ENCODE measurements around the gene RPS3.

The RPS3 gene

DNA sequence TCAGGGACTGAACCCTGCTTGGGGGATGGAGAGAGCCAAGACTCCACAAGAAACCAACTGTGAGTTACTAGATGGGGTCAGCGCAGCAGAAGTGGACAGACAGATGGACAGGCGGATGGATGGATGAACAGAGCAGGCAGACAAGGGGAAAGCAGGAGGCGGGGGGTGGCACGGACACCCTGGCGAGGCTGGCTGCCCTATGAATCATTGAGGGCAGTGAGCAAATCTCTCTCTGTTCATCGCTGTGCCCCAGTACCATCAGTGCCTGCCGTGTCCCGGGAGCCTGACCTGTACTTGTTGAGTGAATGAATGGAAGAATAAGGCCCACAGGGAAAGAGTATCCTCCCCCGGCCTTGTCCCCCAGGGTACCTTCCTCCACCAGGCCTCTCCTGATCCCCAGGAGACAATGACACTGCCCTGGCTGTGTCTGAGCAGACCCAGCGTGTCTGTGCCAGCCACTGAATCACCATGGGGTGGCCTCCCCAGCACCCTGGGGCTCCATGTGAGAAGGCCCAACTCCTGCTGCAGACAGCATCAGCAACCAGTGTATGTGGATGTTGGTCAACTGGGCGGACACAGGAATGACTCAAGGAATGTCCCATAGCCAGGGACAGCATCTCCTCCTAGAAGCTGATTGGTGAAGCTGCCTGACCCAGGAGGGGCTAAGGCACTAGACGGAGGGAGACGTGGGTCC is 38.8 kb downstream of the RPS3 start:
- no peak for DNase-seq

DNA sequence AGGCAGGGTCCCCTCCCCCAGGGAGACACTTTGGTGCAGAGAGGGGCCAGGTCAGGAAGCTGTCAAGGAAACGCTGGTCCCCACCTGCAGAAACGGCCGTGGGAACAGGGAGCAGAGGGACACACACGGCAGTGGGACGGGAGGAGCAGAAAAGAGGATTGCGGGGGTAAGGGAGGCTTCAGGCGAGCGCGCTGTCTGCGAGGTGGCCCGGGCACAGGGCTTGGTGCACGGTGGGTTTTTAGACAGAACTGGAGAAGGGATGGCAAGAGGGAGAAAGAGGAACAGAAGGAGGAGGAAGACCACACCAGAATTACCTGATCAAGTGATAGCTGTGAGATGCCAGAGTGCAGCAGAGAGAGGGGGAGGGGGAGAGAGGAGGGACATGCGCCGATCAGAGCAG is 39.7 kb downstream of the RPS3 start:
- DNase-seq: no peak

GRCh38 chr11:75439495-75440120 is 40.3 kb downstream of the RPS3 start:
- no peak for DNase-seq

- no peak for DNase-seq
These were observed 41.9 kb downstream of the RPS3 start for GRCh38 chr11:75440960-75441803.

- DNase-seq: no peak
These were observed 42.5 kb downstream of the RPS3 start for GRCh38 chr11:75441804-75442132.

DNA sequence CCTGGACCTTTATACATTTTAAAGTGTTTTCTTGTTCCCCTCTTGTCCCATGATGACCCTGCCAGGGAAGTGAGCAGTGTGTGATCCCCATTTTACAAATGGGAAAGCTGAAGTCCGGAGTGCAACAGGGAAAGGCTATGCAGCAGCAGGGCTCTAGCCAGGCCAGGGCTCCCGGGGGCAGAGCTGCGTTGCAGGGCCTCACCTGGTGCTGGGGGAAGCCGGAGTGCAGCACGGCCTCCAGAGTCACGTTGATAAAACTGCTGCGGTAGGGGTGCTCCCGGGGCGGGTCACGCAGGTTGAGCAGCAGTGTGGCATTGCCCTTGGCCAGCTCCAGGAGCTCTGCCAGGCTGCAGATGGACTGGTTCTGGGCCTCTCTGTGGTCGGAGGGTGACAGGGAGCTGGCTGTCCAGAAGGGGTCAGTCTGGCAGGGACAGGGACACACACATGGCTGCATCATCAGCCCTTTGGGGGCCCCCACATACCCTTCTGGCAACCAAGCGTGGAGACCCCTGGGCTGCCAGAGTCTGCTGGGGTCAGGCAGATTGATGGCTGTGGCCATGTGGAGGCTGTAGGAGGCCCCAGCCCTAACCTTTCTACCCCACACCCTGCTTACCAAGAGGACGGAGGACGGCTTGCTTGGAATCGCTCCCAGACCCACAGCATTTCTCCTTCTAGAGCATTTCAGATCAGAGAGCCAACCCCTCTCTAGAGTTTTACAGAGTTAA is 43.0 kb downstream of the RPS3 start:
- DNase-seq: no peak

GRCh38 chr11:75443043-75443442 is 43.7 kb downstream of the RPS3 start:
- no peak for DNase-seq

DNA sequence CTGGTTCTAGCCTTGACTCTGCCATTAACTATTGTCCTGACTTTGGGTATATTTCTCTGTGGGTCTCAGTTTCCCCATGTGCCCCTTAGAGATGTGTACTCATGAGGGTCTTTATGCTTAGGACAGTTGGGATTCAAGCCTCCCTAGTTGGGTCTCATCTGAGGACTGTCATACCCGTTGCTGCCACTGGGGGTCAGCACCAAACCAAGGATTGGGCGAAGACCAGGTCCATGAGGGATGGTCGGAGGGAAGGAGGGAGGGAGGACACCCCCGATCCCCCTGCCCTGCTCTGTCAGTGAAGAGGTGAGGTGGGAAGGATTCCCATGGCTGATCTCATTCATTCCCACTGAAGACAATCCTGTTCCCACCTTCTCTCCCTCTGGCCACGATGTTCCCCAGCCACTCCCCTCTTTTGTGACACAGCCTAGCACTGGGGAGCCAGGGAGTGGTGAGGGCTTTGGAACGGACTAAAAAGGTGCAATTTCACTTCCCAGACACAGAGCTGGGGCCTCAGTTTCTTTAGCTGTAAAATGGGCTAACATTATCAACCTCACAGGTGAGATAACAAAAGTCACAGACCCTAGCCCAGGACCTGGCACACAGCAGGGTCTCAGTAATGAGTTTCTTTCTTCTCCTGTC is 46.1 kb downstream of the RPS3 start:
- no peak for DNase-seq

GRCh38 chr11:75447415-75447814 is 48.1 kb downstream of the RPS3 start:
- DNase-seq: no peak

- DNase-seq: no peak
These were observed 50.0 kb downstream of the RPS3 start for GRCh38 chr11:75449271-75449670.

DNA sequence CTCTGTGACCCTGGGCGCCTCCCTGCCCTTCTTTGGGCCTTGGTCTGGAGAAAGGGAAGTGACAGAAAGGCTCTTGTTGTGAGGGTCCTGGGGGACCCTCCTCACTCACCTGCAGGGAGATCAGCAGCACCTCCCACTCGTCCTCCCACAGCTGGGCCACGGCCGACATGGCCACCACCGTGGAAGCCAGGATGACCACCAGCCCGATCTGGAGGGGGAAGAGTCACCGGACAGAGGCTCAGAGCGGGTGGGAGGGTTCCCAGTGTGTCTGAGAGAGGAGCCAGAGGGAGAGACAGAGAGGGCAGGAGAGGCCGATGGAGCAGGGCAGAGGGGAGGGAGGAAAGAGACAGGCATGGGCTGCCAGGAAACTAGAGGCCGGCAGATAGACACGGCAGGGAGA is 50.5 kb downstream of the RPS3 start:
- DNase-seq: no peak

DNA sequence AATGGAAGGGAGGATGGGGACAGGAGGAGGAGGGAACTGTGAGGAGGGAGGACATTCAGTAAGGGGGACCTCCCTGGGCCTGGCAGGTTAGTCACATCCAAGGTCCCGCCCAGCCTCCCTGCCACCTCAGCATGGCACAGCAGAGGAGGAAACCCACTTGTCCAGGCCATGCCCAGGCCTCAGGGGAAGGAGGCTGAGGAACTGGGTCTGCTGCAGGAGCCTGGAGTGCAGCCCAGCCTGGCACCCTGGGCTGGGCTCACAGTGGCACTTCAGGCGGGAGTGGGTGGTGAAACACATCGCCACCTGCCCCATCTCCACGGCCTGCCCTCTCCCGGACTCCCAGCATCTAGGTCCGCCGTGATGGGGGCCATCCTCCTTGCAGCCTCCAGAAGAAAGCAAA is 50.9 kb downstream of the RPS3 start:
- no peak for DNase-seq

DNA sequence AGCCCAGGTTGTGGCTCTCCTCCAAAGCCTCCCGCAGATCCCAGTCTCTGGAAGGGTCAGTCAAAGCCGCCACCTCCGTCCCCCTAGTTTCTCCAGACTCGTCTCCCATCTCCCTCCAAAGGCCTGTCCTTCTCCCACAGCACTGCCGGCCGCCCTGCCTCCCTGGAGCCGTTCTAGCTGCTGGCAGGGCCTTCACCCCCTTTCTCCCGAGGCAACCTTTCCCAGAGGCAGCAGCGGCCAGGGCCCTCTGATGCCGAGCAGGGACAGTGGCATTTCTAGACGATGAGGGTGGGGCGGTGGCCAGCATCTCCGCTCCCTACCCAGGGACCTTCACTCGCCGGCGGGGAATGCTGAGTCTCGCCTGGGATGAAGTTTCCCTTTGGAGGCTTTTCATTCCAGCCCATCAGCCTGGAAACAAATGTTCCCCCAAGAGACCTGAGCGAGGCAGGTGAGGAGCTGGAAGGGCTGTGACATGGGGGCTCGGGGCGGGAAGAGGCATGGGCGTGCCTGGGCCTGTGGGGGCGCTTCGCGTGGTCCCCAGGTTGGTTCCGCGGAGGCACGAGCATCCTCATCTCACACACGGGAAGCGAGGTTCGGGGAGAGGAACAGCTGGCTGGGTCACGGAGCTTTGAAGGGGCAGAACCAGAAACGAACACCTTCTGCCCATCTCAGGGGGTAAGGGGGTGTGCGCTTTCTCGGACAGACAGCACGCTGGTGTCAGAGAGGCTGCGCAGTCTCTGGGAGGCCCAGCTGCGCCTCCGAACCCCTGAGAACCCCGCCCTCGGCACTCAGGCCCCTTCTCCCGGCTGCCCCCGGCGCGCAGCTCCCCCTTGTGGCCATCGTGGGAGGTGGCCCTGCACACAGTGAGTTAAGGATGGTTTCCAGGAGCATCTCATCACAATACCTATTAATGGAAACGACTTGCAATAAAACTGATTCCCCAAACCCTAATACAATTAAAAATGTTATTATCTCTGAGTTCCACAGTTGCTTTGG is 51.8 kb downstream of the RPS3 start:
- DNase-seq: no peak

DNA sequence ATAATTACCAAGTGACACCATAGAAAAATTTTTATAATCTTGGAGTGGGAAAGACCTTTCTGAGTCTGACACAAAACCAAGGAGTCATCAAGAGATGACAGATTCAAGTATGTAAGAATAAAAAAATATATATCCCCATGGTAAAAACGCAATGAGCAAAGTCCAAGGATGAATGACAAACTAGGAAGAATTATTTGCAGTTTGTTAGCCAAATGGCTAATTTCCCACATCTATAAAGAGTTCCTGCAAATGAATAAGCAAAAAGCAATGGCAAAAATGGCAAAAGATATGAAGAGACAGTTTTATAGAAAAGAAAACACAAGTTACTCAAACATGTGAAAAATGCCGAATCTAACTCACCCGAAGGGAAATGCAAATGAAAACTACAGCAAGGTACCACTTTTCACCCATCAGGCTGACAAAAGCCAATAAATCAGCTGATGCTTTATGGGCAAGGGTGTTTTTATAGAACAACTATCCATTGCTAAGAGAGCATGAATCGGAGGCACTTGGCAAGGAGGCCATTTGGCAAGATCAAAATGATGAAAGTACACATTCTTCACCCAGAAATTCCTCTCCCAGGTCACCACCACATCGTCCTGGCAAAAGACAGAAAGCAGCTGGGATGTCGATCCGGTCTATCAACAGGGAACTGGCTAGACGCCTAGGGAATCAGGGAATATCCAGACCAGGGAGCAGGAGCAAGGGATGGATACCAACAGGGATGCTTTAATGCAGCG is 54.8 kb downstream of the RPS3 start:
- no peak for DNase-seq

DNA sequence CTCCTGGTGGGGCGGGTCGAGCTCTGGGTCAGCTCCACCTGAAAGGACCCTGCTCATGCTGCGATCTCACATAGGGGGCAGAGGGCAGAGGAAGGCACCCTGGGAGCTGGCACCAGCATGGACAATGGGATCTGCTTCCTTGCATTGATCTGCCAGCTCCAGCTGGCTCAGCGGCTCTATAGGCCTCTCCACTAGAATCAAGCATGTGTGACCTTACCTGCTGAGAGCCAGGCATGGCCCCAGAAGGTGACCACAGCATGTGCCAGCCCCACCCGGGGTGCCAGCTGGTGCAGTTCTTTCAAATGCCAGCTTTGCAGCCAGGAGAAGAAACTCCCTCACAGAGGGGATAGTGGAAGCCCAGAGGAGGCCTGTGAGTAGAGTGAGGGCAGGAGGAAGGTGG is 55.7 kb downstream of the RPS3 start:
- DNase-seq: no peak

Data from SIG-M5 (cell line).